GM18870 (cell line): Measurements from ENCODE around the gene BCL11B.

Experiments
- ATAC-seq: cut with Tn5 transposase; IDR thresholded peaks from one replicate; pipeline ENCODE4 v1.9.1; 2021; ENCODE audit warnings: moderate library complexity; ENCODE audit not compliant: unreplicated experiment

Gene BCL11B

DNA sequence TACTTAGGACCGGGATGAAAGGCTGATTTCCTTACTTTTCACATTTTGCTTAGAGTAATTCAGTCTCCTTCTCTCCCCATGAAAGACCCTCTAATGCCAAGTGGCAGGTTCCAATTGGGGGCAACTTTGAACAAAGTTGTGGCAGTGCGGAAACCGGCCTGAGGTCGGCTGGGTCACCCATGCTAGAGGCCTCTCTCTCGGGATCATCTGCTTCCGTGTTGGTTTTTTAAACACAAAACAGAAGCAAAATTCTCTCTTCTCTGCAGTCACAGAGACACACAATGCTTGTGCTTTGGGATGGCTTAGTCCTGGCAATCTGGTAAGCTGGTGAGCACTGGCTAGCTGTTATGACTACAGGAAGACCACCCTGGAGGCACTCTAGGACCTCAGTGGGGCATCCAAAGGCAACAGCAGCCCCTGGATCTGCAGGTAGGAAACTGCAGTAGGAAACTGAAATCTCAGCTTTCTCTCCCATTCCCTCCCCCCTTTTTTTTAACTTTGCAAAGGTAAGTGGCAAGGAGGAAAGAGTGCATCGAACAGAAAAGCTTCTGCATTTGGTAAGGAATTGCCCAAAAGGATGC, 102.1 kb downstream of the BCL11B start:
- ATAC-seq = no peak

DNA sequence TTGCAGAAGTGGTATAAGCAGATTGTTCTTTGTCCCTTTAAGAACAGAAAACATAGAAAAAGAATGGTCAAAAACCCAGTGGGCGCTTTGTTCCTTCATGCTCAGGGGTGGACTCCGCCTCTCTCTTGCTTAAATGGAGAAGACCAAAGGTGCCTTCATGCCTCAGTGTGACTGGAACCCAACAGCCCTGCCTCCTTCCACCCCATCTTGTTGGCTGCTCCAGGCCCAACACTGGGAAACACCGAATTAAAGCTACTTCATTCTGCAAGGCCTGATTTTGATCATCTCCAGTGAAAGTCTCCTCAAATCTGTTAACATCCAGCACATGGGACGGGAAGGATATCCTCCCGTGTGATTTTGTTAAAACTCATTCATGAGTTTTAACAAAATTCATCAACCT, 103.7 kb downstream of the BCL11B start:
- no peak for ATAC-seq

DNA sequence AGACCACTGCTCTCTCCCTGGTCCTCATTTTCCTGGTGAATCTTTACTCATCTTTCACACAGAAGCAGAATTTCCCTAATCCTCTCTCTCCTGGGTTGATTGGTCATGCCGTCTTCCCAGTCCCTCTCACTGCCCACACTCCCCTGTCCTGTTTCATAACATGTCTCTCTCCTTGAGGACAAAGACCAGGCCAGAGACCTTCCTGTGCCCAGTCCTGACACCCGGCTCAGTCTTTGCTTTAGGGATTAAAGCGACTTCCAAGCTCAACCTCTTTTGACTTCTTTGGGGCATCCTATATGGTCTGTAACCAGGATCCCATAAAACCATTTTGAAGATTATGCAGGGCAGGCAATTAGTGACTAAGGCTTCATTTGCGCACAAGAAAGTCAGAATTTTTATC, 105.5 kb downstream of the BCL11B start:
- no peak for ATAC-seq

DNA sequence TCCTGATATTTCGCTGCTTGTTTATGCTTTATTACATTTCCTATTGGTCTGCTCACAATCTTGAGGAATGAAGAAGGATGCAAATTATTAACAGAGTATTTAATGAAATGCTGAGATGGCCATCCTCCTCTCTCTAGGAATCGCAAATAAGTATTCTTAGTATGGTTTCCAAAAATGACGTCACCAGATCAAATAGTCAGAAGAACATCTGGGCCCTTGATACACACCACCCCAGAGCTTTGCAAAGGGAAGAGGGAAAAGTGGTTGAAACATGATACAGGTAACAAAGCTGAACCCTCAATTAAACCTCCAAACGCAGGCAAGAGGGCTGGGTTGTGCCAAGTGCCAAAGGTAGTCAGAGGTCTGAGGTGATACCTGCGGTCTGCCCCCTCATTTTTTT, 107.3 kb downstream of the BCL11B start:
- ATAC-seq = no peak

DNA sequence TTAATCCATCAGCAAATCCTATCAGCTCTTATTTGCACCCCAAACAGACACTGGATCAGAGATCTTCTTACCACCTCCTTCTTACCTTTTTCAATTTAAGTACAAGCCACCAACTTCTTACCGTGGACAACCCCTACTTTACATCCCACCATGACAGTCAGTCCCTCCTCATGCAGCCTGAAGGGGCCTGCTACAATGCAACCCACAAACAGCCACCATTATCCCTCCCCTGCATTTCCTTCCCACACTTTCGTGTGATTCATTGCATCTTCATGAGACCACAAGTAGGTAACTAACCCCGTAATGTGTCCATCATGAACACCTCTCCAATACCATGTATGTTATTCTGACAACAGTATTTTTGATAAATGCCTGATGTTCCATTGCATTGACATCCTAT, 108.6 kb downstream of the BCL11B start:
- ATAC-seq = no peak

DNA sequence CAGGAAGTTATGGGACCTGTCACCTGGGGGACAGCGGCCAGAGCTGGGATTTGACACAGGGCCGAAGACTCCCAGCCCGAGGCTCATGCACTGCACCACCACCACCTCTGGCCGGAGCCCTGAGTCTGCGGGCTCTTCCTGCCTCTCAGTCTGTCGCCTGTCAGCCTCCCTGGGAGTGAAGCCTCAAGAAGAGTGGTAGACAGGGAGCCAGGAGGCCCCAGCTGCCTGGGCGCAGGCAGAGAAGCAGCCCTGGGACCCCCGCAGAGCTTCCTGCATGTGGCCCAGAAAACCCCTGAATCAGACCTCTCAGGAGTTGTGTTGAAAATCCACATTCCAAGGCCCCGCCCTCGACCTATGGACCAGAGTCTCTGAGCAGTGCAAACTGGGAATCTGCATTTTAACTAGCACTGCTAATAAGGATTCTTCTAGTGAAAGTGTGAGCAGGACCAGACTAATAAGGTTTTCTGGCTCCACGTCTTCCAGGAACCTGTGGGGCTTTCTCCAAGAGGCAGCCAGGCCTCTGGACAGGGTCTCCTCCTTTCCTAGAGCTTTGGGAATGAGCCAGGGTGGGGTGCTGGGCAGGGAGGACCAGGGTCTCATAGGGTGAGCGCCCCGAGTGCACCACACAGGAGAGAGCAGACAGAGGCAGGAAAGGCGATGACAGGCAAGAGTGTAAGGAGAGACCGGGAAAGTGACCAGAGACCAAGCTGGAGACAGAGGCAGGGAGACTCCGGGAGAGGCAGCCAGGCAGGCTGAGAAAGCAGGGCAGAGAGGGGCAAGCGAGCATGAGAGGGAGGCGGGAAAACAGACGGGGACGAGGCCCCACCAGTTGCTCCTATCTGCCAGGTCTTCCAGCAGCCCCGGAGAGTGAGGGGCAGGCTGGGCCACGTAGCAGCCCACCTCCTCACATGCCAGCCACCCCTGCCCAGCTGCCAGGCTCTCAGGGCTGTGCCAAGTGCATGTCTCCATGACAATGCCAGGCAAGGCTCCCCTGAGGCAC, 112.4 kb downstream of the BCL11B start:
- no peak for ATAC-seq

DNA sequence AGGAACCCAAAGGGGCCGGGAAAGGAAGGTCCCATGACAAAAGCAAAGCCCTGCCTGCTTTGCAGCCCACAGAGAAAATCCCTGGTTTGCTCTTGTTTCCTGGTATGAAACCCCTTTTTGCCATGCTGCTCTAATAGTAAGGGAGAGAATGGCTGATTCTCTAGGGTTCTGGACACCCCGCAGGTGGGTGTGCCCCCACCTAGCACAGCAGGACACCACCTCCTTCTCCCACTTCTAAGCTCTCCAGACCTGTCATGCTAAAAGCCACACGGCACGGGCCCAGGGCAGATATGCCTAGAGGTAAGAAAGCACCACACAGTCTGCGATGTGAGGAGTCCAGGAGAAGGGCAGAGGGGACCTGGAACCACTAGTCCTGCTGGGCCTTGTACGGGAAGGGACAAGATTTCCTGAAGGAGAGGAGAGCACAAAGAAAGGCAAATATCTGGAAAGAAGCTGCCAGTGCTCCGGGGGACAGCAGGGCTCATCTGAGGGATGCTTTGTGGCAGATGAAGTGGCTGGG, 113.3 kb downstream of the BCL11B start:
- no peak for ATAC-seq

DNA sequence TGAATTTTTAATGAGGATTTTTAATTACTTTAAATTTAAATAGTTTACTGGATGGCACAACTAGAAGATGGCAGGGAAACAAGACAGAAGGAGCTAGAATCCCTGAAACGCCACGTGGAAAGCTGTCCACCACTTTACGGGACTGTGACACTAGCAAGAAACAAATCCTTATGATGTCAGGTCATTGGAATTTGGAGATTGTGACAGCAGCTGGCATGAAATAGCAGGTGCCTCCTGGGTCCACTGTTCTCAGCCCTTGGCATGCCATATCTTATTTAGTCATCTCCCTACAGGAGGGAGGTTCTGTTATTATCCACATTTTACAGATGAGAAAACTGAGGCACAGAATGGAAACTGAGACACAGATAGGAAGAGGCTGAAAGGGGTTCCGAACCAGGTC, 113.8 kb downstream of the BCL11B start:
- no peak for ATAC-seq

DNA sequence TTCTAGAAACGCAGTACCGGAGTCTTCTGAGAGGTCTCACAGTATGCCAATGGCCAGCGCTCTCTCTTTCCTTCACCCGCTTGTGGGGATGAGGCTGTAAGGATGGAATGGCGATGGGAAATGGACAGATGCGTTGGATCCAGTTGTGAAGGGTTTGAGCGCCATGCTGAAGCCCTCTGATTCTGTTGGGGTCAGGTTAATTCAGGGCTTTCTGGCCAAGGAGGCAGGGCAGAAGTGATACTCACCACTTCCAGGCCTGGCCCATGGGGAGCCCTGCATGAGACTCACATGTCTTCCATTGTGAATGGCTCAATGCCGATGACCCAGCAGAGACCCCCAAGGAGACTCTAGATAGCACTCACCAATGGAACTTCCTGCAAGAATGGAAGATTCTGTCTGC, 114.3 kb downstream of the BCL11B start:
- no peak for ATAC-seq

DNA sequence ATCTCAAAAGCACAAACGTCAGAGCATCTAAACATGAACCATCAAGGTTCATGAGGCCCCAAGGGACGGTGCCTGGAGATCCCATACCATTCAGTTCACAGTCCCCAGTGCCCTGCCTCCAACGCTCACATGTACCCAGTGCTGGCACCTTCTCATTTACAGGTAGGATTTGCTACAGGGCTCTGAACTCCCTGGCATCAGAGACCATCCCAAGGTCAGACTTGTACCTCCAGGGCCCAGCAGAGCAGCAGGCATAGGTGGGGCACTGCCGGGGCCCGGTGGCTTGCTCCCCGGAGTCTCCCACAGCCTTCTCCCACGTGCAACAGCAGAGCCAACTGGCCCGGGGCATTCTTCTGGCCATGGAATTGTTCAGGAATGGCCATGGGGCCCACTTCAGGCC, 114.8 kb downstream of the BCL11B start:
- ATAC-seq = no peak

DNA sequence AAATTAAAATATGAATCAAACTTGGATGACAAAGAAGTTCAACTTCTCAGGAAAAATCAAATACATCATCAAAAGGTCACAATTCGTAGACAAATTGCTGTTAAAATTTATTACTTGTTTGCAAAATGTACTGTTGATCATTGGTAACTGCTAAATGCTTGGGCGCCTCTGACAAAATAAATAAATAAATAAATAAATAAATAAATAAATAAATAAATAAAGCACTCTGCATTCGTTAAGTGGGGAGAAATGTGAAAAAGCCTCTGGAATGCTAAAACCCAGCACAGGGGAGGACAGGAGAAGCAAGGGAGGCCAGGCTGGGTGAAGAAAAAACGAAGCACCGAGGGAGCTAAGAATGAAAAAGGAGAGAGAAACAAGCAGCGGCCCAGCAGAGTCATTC, 115.2 kb downstream of the BCL11B start:
- ATAC-seq = no peak

DNA sequence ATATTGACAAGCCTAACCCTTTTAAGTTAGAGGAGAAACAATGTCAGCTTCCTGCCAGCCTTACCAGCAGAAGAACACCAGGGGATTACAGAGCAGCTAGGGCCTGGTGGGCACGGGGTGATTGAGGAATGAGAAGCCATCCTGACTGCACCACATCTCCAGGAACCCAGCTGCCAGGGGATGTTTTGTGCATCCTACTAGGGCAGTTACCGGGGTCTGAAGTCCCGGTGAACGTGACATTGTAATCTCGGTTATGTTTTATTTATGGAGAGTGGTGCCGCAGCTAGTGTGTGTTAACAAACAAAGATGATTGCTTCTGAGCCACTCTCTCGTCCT, 115.9 kb downstream of the BCL11B start:
- no peak for ATAC-seq

DNA sequence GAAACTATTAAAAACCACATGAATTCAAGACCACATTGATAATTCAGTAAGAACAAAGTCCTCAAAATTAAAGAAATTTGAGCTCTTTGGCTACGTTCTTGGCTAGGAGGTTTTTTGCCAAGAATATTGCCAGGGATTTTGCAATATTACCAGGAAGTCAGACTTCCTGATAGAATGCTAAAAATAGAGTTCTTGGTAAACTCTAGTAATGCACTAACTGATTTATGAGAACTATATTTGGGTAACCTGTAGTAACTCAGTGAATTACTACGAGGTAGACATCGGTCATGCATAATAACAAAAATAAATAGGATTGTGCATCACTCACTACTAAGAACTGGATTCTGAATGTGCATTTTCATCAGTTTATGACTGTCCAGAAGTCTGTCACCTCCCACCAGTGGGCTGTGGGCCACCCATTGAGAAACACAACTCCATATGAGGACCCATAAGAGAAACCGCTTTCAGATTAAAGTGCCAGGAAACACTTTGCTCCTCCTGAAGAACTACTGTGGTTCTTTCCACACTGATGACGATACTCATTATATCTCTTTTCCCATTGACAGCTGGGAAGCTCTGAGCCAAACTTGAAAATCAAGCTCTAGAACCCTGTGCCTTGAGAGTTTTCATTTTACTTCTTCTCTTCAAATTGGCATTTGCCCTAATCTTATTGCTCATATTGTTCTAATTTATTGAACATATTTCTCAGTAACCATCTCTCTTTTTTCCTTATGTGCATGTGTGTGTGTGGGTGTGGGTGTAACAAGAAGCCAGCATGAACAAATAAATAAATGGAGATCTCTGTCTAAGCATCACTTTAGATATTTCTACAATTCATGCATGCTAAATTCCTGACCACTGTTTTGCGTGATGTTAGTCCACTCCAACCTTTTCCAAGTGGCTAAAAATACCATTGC, 116.6 kb downstream of the BCL11B start:
- no peak for ATAC-seq

DNA sequence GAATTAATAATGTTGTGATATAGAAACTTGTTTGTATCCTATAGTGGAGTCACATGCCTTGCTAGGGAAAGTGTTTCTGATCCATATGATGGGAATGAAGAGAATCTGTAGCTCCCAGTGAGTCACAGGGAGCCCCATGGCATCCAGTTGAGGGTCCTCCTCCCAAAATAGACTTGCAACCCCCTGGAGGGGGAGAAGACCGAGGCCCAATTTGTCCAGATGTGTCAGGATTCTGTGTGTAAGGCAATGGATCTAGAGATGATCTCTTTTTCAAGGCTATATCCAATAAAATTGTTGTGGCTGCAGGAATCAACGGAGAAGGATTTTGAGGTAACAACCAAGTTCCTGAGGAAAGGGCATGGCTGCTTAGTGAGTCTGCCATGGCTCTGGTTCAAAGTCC, 121.8 kb downstream of the BCL11B start:
- ATAC-seq = no peak

DNA sequence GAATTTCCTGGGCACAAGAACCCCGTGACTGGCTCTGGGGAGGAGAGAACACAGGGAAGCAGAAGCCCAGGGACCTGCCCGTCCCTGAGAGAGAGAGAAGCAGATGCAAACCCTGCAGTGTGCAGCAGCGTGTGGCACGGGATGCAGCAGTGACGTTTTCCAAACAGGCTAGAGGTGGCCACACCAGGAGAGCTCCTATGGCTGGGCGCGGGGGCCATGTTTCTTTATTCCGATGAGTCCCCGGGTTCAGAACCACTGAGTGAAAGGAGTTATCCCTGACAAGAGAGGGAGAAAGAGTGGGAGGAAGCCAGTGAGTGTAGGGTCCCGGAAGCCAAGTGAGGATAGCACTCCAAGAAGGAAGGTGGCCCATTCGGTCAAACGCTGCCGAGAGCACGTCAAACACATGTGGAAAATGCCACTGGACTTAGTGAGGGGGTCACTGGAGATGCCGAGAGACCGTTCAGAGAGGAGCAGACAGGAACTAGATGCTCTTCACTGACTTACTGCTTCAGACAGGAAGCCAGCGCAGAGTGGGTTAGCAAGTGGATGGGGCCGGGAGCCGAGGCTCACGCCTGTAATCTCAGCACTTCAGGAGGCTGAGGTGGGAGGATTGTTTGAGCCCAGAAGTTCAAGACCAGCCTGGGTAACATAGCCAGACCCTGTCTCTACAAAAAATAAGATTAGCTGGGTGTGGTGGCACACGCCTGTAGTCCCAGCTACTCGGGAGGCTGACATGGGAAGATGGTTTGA, 123.0 kb downstream of the BCL11B start:
- ATAC-seq = no peak

DNA sequence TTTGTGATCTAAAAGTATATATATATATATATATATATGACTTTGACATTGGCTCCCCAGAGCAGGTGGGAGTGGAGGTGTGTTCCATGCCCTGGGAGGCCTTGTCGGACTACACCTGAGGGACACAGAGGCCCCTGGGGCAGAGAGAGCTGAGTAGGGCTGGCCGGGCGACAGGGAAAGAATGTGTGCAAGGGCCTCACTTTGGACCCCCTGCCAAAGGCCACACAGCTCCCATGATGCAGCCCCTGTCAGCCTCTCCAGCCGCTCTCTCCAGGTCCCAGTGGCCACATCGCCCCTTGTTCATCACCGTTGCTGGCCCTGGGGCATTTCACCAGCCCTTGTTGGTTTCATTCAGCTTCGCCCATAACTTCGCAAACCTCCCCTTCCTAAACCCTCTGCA, 123.9 kb downstream of the BCL11B start:
- no peak for ATAC-seq

DNA sequence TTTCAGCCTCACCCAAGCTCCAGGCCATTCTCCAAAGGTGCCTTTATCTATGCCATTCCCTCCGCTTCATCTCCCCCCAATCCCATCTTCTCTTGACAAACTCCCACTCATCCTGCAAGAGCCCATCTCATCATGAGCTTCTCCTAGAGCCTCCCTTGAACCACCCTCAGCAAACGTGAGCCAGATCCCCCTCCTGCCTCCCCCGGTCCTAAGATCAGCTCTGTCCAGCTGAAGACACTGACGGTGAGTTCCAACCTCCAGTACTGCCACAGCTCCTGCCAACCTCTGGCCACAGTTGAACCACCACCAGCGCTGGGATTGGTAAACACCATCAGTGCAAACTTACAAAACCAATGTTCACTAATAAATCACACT, 124.6 kb downstream of the BCL11B start:
- no peak for ATAC-seq

DNA sequence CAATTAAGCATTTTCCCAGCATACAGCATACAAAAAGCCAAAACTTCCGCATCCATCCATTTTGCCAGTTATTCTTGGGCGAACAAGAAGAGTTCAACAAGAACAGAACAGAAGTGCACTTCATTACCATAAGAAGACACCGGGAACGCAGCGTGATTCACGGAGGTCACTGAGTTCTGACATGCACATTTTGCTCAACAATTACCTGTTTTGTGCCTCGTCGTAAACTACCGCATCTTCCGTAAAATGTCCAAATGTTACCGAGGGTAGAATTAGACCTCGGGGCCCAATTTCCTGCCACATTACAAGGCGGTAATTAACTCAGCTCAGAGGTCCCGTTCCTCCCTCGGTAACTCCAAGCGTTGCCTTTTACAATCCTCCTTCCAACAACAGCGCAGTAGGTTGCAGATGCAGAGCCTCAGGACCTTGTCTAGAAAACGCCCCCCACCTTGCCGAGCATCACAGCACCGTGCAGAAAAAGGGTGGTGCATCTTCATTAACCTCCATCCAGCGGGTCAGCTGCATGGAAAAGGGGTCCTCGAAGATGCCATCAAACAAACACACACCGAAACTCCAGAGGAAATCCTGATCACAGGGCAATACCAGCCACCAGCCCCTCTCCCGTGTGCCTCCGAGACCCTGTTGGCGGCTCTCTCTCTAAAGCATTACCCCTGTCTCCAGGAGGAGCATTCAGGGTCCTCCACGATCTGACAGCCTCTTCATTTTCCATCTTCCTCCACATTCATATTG, 125.2 kb downstream of the BCL11B start:
- ATAC-seq = no peak

DNA sequence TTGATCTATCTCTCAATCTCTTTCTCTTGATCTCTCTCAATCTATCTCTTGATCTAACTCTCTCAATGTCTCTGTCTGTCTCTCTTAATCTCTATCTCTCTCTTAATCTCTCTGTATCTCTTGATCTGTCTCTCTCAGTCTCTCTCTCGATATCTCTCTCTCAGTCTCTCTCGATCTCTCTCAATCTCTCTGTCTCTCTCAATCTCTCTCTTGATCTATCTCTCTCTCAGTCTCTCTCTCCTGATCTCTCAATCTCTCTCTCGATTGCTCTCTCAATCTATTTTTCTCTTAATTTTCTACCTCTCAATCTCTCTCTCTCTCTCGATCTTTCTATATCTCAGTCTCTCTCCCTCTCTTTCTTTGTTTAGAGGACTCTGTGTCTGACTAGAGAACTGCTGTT, 126.7 kb downstream of the BCL11B start:
- no peak for ATAC-seq

DNA sequence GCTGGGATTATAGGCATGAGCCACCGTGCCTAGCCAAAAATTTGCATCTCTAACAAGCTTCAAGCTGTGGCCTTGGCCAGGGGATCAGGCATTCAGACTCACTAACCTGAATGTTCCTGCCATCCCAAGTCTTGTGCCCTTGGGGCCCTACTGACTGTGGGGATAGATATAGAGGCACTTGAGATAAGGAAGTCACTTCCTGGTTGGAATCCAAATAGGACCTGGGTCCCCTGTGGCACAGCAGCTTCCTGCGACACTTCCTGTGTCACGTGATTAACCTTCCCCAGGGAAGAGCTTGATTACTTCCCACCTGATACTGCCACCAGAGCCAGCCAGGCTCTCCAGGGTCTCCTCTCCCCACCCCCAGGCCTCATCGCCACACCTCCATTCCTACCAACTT, 128.2 kb downstream of the BCL11B start:
- no peak for ATAC-seq
